Measurements from ENCODE around the gene TRPC1.
"Not testable (repeated sequence)": the region's sequence is repeated elsewhere in the genome, so short reads cannot be mapped to it uniquely, and the experiment has no call there.

The TRPC1 gene

DNA sequence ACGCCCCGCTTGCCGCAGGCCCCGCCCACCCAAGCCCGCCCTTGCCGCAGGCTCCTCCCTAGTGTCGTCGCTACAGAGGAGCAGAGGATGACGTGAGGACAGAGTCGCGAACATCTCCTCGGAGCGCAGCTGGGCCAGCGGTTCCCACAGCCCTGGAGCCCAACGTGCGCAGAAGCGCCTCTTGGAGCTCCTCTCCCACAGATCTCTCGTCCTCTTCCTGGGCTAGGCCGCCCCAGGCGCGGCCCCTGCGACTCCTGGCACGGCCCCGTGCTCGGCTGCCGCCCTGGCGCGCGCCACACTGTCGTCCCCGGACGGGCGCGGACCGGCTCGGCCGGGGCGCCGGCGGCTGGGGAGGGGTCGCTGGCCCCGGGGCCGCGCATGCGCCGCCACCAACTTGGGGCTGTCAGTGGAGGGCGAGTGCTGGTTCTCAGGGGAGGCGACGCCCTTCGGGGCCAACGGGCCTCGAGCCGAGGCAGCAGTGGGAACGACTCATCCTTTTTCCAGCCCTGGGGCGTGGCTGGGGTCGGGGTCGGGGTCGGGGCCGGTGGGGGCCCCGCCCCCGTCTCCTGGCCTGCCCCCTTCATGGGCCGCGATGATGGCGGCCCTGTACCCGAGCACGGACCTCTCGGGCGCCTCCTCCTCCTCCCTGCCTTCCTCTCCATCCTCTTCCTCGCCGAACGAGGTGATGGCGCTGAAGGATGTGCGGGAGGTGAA, at the start of gene TRPC1:
Gene TRPC1 (plus strand): TSS at position 67 of the 714 bp plus-strand sequence. CDS start 526 bp downstream, at position 593.
- peak; percentile 70 for DNase-seq

DNA sequence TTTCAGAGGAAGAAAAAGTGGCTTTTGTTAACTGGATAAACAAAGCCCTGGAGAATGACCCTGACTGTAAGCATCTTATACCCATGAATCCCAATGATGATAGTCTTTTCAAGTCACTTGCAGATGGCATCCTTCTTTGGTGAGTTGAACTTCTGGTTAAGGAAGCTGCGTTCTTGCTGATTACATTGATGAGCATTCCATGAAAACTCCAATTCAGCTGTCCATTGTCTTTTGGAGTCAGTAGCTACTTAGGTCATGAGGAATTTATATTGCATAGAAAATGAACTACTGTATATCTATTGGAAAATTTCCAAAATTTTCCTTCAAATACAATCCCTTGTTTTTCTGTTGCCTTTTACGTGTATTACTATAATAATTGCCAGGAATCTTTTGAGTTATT, 47.7 kb upstream of the TRPC1 start:
- DNase-seq, result no peak

DNA sequence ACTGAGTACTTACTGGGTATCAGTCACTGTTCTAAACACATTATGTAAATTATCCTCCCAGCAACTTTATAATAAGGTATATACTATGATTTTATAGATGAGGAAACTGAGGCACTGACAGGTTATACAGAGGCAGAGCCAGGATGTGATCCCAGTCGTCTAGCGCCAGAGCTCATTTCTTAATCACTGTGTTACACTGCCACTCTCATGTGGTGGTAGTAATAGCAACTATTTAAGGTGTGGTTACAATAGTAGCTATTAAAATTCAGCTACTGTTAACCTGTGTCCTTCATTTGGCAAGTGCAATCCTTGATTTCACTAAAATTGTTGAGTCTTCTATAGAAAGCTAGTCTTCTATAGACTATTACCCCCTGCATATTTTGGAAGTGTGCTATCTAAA, 43.1 kb upstream of the TRPC1 start:
- no peak for DNase-seq

DNA sequence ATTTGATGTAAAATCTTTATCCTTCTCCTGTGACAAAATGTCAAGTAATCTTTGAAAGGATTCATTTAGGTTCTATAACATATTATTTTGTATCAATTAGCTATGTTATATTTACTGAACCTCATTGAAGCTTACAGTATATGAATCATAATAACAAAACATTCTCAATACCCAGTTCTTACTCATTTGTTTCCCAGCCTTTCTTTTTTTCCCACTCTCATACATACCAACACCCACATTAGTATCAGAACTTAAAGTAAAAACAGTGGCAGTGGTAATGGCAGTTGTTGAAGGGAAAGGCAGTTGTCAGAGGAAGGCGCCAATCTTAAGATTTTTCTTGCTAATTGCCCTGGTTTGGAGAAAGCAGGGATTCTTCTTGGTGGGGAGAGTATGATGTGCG, 33.2 kb upstream of the TRPC1 start:
- no peak for DNase-seq

DNA sequence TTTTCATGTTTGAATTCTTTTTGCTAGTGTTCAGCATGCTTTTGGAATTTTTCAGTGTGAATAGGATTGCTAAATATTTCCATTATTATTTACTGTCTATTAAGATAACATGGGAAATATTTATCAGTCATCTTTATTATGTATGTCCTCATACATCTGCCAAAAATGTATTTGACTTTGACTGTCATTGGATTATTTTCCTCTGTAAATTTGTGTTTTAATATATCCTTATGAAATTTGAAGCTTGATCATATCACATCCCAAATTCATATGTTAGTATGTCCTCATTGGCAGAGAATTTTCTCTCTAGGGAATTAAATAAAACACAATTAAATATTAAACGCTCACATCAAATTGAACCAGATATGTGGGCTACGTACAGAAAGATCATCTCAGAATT, 32.3 kb upstream of the TRPC1 start:
- no peak for DNase-seq

DNA sequence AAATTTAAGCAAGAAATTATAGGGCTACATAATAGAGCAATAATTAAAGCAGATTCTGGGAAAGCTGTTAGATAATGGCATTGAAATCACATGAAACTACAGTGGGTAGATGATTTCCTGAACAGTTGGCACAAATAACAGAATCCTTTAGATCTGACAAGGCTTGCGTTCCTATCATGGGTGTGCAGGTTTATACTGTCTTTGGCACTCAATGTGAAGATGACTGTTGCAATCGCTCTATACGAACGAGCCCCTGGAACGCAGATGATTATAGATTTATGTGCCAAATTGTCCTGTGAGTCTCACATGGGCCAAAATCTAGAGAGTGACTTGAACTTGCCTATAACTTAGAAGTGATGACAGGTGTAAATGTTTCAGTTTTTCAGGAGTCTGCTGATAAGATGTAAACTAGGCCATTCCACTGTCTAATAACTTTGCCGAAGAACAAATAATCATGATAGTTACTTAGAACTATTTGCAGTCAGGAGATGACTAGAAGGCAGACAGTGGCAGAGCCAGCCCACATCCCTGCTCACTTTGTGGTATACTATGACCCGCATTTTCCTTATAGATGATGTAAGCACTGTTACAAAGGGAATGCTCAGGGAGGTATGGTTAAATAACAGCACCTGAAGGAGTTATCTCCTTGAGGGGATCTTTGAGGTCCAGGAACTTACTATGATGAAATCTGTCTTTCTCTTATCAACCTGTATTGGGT, 30.5 kb upstream of the TRPC1 start:
- no peak for DNase-seq

DNA sequence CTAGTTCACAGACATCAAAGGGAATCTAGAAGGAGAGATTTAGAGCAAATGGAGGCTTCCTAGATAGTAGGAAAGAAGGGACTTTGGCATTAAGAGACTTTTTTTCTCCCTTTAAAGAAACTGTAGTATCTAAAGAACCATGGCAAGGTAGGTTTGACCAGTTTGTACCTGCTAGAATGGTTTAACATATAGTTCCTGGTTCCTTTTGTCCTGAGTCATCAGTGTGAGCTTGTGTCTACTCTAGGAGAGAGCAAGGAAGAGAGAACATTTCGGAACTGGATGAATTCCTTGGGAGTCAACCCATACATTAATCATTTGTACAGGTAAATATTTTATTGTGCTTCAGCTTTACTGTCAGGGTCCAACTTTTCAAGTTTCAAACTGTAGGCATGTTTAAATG, 29.6 kb upstream of the TRPC1 start:
- no peak for DNase-seq

DNA sequence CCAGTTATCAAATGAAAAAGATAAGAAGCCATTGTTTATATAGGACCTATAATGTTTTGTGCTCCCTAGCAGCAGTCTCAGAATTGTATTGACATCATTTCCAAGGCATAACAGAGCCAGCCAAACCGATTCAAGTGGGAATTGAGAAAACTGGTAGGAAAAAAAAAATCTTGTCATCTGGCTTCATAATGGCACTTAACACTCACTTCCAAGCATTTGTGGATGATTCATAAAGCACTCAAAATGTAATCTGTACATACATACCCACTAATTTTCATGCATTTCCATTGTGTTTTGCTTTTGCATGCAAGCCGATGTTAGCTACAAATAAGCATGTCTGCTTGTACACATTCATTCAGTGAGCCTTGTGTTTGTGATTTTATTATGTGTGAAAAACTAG, 18.6 kb upstream of the TRPC1 start:
- no peak for DNase-seq

DNA sequence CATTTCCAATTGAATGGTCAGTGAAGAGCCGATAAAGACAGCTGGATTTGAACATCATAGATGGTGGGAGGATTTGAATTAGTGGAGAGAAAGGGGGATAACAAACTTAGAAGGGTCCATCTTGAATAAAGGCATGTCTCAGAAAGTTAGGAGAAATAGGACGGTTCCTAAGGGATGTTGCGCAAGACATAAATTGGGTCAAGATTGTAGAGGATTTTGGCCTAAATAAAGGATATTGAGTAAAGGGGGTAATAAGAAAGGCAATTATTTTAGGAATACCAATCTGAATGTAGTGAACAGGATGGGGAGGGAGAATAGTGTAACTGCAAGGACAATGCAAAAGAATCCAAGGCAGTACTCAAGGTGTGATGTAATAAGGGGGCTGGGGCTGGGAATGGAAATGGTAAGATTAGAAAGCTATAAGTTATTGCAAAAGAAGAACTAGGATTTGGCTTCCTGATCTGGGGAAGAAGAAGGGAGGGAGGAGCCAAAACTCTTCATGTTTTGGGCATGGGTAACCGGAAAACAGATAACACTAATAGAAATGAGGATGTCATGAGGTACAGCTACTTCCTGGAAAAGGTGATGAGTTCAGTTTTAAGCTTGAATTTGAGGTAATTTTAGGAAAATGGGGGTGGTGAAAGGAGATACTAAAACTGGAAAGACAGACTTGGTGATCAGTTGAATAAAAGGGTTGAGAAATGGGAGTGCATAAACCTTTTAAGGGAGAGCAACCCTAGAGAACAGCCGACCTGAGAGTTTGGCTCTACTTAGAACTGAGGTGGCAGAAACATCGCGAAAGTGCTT, 17.3 kb upstream of the TRPC1 start:
- no peak for DNase-seq

DNA sequence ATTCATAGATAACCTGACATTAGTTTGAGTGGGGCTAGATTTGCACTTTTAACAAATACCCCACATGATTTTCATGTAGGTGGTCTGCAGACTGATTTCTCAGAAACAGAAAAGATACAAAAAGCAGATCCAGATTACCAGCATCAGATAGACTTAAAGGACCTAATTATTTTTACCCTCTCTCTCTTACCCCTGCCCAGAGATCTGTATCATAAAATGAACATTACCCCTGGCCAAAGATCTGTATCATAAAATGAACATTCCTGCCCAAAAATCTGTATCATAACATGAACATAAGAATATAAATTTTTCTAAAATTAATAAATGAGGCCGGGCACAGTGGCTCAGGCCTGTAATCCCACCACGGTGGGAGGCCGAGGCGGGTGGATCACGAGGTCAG, 14.6 kb upstream of the TRPC1 start:
- no peak for DNase-seq

DNA sequence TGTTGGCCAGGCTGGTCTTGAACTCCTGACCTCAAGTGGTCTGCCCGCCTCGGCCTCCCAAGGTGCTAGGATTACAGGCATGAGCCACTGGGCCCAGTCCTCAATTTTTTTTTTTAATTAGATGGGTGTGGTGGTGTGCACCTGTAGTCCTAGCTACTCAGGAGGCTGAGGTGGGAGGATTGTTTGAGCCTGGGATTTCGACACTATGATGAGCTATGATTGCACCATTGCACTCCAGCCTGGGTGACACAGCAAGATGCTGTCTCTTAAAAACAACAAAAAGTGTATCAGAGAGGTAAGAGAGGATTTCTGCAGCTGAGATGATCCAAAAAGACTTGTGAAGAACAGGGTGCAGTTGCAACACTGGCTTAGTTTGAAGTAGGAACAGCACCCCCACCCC, 9.0 kb upstream of the TRPC1 start:
- DNase-seq, result not testable (repeated sequence)

DNA sequence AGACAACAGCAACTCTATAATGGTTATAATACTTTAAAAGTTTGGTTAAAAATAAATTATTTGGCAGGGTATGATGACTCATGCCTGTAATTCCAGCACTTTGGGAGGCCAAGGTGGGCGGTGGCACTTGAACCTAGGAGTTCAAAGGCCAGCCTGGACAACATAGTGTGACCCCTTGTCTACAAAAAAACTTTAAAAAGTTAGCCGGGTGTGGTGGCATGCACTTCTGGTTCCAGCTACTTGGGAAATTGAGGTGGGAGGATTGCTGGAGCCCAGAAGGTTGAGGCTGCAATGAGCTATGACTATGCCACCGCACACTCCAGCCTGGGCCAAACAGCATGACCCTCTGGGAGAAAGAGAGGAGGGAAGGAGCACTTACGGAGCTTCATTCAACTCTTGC, 7.7 kb upstream of the TRPC1 start:
- DNase-seq, result no peak

DNA sequence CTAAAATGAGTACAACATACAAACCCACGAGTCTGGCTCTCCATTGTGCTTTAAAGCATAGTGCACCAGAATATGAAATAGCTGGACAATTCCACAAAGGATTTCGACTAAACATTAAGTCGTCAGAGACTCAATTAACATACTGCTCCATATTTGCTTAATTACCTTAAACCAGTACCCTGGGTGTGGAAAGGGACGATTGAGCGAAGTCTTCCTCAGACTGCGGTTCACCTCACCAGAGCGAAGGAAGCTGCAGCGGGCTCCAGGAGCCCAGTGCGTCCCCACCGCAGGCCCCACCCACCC, 218 bp upstream of the TRPC1 start:
- DNase-seq, result no peak

DNA sequence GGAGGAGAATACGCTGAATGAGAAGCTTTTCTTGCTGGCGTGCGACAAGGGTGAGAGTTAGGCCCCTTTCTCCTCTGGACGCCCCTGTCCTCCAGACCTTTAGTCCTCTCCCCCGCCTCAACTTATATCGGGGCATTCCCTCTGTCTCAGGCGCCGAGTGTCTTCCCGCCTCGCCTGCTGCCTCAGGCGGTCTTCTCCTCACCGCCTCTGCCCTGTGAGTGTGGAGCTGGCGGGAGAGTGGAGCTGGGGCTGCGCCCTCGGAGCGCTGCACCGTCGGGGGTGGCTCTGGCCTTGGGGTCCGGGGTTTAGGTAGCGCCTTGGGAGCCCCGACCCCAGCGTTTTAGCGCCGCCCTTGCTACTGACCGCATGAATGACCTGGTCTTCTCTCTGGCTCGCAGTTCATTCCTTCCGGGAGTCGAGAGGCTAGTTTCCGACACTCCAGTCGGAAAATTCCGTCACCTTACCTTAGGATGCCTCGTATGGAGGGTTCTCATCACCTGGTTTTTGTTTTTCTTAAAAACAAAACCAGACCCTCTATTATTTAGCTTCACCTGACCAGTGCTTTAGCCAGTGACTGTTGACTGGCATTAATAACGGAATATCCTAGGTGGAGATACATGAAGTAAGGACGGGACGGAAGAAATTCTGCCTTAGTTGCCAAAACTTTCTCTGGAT, 985 bp downstream of the TRPC1 start:
- no peak for DNase-seq

DNA sequence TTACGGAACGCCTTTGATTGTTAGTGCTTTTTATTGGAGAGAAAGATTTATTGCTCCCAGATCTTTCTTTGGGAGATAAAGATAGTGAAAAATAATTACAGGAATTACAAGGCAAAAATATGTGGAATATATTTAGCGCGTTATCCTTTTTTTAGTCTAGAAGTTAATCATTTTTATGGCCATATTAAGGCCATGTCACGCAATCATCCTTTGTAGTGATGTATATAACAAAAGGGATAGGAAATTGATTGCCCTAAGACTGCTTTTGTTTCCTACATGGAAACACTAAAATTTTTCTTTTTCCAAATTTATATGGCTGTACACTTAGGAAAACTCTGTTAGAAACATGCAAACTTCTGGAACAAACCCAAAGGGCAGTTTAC, 1.5 kb downstream of the TRPC1 start:
- no peak for DNase-seq

DNA sequence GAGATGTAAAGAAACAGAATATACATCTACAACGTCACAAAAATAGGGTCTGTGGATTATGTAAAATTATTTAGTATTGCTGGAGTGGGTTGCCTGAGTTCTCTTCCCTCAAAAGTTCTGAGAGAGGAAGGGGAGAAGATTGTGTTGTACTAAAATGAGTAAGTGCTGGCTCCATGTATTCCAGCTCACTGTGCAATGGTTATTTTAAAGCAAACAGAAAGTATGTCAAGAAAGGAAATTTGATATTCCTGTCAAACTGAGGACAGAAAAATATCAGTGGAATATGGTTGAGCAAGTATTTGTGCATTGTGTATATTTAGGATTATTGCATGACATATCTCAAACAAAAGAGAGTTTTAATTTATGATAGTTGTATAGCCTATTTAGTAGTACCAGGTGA, 2.2 kb downstream of the TRPC1 start:
- no peak for DNase-seq

DNA sequence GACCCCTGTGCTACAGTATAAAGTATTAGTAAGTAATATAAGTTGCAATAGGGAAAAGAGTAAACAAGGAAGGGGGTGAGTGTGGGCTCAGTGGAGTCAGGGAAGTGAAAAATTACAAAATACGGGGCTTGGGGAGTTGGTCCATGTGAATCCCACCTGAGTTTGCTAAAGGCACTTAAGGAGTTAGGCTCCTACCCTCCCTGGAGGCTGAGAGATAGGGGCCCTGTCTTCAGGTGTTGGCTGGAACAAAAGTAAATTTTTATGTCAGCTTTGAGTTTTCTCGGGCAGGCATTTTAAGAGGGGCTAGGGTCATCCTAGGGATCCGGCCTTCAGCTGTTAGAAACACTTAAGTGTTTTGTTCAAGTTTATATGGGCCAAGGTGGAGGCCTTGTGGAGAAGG, 8.2 kb downstream of the TRPC1 start:
- no peak for DNase-seq

DNA sequence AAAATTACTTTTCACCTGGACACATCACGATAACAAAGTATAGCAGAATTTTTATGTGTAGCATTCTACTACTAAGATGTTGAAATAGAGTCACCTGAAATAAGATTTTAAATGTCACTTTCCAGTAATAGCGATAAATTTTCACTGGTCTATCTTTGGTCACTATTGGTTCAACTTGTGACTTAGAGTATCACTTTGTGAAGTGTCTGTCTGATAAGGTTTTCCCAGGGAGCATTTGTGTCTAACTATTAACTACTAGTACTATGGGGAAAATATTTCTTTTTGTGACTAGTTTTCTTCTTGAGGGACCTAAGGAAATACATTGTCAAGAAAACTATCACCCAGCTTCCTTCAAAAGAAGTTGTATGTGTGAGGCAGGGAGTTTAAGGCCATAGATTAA, 11.0 kb downstream of the TRPC1 start:
- no peak for DNase-seq

DNA sequence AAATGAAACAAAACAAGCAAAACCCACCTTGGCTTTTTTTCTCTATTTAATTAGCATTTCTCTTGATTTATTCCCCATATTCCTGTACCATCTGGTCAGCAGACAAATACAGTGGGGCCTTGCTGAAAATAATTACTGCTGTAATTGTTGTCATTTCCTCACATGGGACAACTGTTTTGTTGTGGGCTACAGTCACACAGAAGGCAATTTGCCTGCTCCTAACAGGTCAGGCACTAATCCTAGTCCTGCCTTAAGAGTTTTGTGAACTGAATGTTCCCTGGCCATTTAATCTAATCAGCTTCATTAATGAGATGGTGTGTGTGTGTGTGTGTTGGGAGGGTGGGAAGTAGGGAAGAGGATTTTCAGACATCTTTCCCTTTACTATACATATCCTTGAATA, 11.6 kb downstream of the TRPC1 start:
- DNase-seq, result no peak

DNA sequence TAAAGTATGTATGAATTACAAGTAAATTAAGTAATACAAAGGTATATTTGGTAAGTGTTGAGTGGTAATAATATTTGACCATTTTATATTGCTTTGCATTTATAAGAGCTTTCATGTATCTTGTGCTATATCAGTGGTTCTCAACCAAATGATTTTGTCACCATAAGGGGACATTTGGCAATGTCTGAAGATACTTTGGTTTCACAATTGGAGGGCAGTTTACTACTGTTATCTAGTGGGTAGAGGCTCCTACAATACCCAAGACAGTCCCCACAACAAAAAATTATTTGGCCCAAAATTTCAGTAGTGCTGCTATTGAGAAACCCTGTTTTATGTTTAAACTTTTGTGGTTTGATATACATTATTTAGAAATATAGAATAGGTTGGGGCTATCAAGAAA, 14.6 kb downstream of the TRPC1 start:
- DNase-seq, result no peak

DNA sequence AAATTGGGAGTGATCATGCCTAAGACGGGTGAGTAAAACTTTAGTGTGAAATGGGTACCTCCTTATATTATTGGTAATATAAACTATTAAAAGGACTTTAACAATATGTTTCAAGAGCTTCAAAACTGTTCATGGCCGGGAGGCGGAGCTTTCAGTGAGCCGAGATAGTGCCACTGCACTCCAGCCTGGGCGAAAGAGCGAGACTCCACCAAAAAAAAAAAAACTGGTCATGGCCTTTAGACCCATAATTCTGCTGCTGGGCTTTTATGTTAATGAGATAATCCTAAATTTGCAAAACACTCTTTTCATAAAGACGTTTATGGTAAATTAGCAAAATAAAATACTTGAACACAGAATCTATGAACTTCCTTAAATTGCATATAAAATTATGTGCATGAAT, 22.8 kb downstream of the TRPC1 start:
- no peak for DNase-seq

DNA sequence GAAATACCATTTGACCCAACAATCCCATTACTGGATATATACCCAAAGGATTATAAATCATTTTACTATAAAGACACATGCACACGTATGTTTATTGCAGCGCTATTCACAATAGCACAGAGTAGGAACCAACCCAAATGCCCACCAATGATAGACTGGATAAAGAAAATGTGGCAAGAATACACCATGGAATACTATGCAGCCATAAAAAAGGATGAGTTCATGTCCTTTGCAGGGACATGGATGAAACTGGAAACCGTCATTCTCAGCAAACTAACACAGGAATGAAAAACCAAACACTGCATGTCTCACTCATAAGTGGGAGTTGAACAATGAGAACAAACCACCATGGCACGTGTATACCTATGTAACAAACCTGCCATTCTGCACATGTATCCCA, 26.7 kb downstream of the TRPC1 start:
- DNase-seq, result not testable (repeated sequence)

DNA sequence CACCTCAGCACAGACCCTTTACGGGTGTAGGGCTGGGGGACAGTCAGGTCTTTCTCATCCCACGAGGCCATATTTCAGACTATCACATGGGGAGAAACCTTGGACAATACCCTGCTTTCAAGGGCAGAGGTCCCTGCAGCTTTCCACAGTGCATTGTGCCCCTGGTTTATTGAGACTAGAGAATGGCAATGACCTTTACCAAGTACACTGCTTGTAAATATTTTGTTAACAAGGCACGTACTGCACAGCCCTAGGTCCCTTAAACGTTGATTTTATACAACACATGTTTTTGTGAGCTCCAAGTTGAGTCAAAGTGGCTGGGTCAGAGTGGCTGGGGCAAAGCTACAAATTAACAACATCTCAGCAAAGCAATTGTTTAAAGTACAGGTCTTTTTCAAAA, 28.8 kb downstream of the TRPC1 start:
- not testable (repeated sequence) for DNase-seq

DNA sequence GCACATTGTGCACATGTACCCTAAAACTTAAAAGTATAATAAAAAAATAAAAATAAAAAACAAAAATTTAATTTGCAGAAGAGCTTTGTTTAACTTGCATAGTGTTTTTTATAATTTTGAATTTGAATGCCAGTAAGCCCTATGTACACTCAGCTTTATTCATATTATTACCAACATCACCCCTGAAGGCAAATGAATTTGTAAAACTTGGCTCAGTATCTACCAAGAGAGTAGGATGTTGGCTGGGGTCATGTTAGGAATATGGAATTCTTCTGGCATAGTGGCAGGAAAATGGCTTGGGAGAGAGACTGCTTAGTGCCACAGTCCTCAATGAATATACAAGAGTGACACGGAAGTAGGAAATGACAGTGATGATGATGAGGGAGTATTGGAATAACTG, 30.7 kb downstream of the TRPC1 start:
- DNase-seq, result no peak

Measured in activated CD4-positive, CD25-positive, alpha-beta regulatory T cell treated with anti-CD3 and anti-CD28 coated beads, Interleukin-2, amount 50 U/mL, for 72 hours (primary cell).